Activated CD8-positive, alpha-beta T cell treated with anti-CD3 and anti-CD28 coated beads for 36 hours (primary cell): Measurements from ENCODE around the gene TMEM52. TPM values are rescaled to one million over a fixed set of nuclear protein-coding genes. Genes with fewer than 3 reads are reported as not detected.
A peak's percentile ranks its signal among the peaks of the same experiment; 100 is the strongest.

Experiments used
- ATAC-seq: fragments of 200-7000 bp; cut with Tn5 transposase; one replicate; pipeline ENCODE4 v1.10.0; 2021; ENCODE audit warnings: mild to moderate bottlenecking, moderate library complexity
- CTCF ChIA-PET: fragments of 350-600 bp; sonication (Branson Sonifier 250); formaldehyde crosslinking; loops from one replicate; lab custom pipeline; 2021; ENCODE audit warnings: antibody characterized with exemption; lab: Charles Lee
- POLR2A ChIA-PET: fragments of 350-600 bp; sonication (Branson Sonifier 250); formaldehyde crosslinking; loops from one replicate; lab custom pipeline; 2021; ENCODE audit warnings: antibody characterized with exemption; lab: Charles Lee
- DNase-seq: peaks from one replicate; pipeline ENCODE4 v3.0.0-alpha.2; 2020
- H3K27ac Mint-ChIP-seq: one replicate; pipeline ENCODE4 v1.8.0; 2021; ENCODE audit warnings: mild to moderate bottlenecking, mixed read lengths
- H3K27me3 Mint-ChIP-seq: one replicate; pipeline ENCODE4 v1.8.0; 2021; ENCODE audit warnings: mixed read lengths
- H3K36me3 Mint-ChIP-seq: one replicate; pipeline ENCODE4 v1.8.0; 2021; ENCODE audit warnings: low read depth, mixed read lengths
- H3K4me1 Mint-ChIP-seq: one replicate; pipeline ENCODE4 v1.8.0; 2021; ENCODE audit warnings: low read depth, mixed read lengths
- H3K4me3 Mint-ChIP-seq: one replicate; pipeline ENCODE4 v1.8.0; 2021; ENCODE audit warnings: mild to moderate bottlenecking, moderate library complexity, mixed read lengths
- H3K9me3 Mint-ChIP-seq: one replicate; pipeline ENCODE4 v1.8.0; 2021; ENCODE audit warnings: mixed read lengths
- intact Hi-C: fragments of 100-400 bp; cut with micrococcal nuclease; formaldehyde crosslinking; loops from one replicate; pipeline ENCODE4 v1.10.0; 2022
- total RNA-seq, 2 experiments: library from RNA; stranded (reverse); gene quantifications; one replicate each; pipeline ENCODE4 v1.2.3, GENCODE V29; 2021
- TF ChIP-seq, protein P1 (sequence below): fragments of 200-600 bp; IDR thresholded peaks from one replicate; pipeline ENCODE4 v1.8.0; 2022; ENCODE audit warnings: antibody characterized with exemption, mild to moderate bottlenecking

TMEM52 gene
- total RNA-seq, 2 experiments from 2014 or later = 2.1 to 2.2 TPM

DNA sequence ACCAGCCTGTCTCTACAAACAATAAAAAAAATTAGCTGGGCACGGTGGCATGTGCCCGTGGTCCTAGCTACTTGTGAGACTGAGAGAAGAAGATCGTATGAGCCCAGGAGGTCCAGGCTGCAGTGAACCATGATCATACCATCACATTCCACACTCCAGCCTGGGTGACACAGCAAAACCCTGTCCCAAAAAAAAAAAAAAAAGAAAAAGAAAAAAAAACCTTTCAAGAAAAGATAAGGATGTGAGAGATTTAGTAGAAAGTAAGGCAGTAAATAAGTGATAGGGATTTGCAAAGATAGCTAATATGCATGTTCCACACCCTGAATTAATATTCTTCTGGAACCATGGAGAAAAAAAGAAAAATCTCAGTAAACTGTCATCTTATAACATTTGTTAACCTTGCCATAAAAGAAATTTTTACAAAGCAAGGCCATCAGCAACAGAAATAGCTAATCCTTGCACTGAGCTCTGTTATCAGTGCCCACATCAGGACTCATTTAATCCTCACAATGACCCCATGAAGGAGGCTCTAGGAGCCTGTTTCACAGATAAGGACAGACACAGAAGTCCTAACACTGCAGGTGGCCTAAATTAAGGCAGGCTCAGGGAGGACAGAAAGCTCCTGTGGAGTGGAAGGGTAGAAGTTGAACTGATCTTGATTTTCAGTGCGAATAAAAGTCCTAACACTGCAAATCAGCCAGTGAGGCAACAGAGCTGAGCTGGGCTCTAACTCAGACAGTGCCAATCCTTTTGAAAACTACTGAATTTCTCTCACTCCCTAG, 35.8 kb downstream of the TMEM52 start:
- H3K27ac Mint-ChIP-seq = peak overlapping the region; percentile 46
- ChIA-PET POLR2A (interaction anchor here (0.6 to 1.9 kb wide), 5 partner anchors 9 to 59 kb away, joined by 3 to 5 read pairs (median 3); no protein-coding TSS in a partner anchor), CTCF (interaction anchor here (0.9 to 1.9 kb wide), 3 partner anchors 24 to 94 kb away, joined by 3 to 4 read pairs (median 3); no protein-coding TSS in a partner anchor)
- no peaks in the 10 kb centered on the region for H3K27me3 Mint-ChIP-seq
- peaks cover 34% of the 10 kb centered on the region for H3K36me3 Mint-ChIP-seq
- peaks cover 66% of the 10 kb centered on the region for H3K4me1 Mint-ChIP-seq
- intact Hi-C loops = no loop called here
- DNase-seq (no peak), ATAC-seq (no peak)
- H3K4me3 Mint-ChIP-seq = no peak overlapping the region
- TF ChIP-seq, protein P1, sequence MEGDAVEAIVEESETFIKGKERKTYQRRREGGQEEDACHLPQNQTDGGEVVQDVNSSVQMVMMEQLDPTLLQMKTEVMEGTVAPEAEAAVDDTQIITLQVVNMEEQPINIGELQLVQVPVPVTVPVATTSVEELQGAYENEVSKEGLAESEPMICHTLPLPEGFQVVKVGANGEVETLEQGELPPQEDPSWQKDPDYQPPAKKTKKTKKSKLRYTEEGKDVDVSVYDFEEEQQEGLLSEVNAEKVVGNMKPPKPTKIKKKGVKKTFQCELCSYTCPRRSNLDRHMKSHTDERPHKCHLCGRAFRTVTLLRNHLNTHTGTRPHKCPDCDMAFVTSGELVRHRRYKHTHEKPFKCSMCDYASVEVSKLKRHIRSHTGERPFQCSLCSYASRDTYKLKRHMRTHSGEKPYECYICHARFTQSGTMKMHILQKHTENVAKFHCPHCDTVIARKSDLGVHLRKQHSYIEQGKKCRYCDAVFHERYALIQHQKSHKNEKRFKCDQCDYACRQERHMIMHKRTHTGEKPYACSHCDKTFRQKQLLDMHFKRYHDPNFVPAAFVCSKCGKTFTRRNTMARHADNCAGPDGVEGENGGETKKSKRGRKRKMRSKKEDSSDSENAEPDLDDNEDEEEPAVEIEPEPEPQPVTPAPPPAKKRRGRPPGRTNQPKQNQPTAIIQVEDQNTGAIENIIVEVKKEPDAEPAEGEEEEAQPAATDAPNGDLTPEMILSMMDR = no peak
- H3K9me3 Mint-ChIP-seq = no peaks in the 10 kb centered on the region

DNA sequence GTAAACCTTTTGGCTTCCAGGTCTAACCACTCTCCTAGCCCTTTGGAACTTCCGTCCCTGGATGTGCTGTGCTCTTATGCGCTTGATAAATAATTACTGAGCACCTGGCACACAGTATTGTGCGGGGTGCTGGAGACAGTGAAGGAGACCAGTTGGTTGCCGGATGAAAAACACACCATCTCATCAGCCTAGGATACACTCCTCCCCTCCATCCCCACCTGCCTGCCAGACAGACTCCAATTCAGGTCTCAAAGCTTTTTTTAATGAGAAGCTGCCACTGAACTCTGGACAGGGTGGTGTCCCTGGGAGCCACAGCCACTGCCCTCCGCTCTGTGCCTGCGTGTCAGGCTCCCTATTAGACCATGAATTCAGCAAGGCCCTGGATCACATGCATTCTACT, 37.4 kb downstream of the TMEM52 start:
- CTCF ChIA-PET = interaction anchor here (1.3 kb wide), 1 partner anchor 93 kb away, joined by 3 read pairs; no protein-coding TSS in a partner anchor
- H3K27me3 Mint-ChIP-seq = no peaks in the 10 kb centered on the region
- intact Hi-C loops = no loop called here
- ATAC-seq (no peak), DNase-seq (no peak)
- TF ChIP-seq, protein P1 = no peak
- H3K27ac Mint-ChIP-seq = peak overlapping the region; percentile 41
- H3K36me3 Mint-ChIP-seq = peaks cover 32% of the 10 kb centered on the region
- H3K4me1 Mint-ChIP-seq = peaks cover 62% of the 10 kb centered on the region
- H3K9me3 Mint-ChIP-seq = no peaks in the 10 kb centered on the region
- H3K4me3 Mint-ChIP-seq = no peak overlapping the region
- POLR2A ChIA-PET = interaction anchor here (0.9 to 2.2 kb wide), 4 partner anchors 10 to 66 kb away, joined by 3 to 8 read pairs (median 4); no protein-coding TSS in a partner anchor

DNA sequence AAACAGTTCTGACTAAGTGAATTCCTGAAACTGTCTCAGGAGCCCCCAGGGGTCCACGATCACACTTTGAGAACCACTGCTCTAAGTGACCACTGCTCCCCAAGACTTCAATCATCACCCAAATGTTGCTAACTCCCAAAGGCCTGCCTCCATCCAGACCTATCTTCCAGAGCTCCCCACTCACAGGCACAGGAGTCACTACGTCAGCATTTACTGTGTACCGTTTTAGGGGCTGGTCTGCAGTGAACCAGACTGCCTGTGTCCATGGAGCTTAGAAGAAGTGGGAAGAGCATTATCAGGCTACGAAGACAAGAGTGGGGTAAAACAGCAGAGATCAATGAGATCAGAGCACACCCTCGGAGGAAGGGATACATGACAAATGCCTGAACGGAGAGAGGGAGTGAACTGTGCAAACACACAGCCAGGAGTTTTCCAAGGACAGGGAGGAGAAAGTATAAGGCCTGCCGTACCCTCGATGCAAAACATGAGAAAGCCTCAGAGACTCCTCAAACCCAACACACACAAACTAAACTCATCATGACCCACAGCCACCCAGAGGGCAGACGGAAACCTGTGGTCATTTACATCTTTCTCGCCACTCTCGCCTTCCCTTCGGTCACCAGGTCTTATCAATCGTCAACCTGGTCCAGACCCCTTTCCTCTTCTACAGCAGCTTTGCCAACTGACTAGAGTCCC, 38.3 kb downstream of the TMEM52 start:
- intact Hi-C loops = no loop called here

DNA sequence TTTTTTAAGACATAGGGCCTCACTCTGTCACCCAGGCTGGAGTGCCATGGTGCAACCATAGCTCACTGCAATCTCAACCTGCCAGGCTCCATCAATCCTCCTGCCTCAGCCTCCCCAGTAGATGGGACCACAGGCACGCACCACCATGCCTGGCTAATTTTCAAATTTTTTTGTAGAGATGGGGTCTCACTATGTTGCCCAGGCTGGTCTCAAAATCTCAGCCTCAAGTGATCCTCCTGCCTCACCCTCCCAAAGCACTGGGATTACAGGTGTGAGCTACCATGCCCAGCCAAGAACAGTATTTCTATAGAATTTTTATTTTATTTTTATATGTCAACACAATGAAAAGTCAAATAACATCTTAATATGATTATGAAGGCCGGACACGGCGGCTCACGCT, 39.1 kb downstream of the TMEM52 start:
- POLR2A ChIA-PET = interaction anchor here (0.8 to 2.2 kb wide), 2 partner anchors 8 to 9 kb away, joined by 3 to 8 read pairs; no protein-coding TSS in a partner anchor
- H3K27me3 Mint-ChIP-seq = no peaks in the 10 kb centered on the region

More for the DNA sequence above, 38.3 kb downstream of the TMEM52 start:
- Mint-ChIP-seq H3K27ac (peak overlapping the region; percentile 53), H3K36me3 (peaks cover 36% of the 10 kb centered on the region), H3K4me1 (peaks cover 66% of the 10 kb centered on the region), H3K27me3 (no peaks in the 10 kb centered on the region), H3K9me3 (no peaks in the 10 kb centered on the region), H3K4me3 (no peak overlapping the region)
- ATAC-seq (no peak), DNase-seq (no peak)
- TF ChIP-seq, protein P1 = no peak
- ChIA-PET POLR2A (interaction anchor here (0.8 to 2.2 kb wide), 3 partner anchors 8 to 11 kb away, joined by 3 to 8 read pairs (median 4); no protein-coding TSS in a partner anchor), CTCF (interaction anchor here (1.9 kb wide), 1 partner anchor 25 kb away, joined by 8 read pairs; no protein-coding TSS in a partner anchor)

More for the DNA sequence above, 39.1 kb downstream of the TMEM52 start:
- TF ChIP-seq, protein P1 = no peak
- no peak for ATAC-seq
- CTCF ChIA-PET = interaction anchor here (1.9 kb wide), 1 partner anchor 26 kb away, joined by 8 read pairs; no protein-coding TSS in a partner anchor
- H3K9me3 Mint-ChIP-seq = no peaks in the 10 kb centered on the region
- intact Hi-C loops = no loop called here
- H3K4me1 Mint-ChIP-seq = peaks cover 73% of the 10 kb centered on the region
- peak overlapping the region; percentile 48 for H3K27ac Mint-ChIP-seq
- no peak for DNase-seq
- H3K36me3 Mint-ChIP-seq = peaks cover 45% of the 10 kb centered on the region
- no peak overlapping the region for H3K4me3 Mint-ChIP-seq
